Prostate gland (tissue), 2 donors: ENCODE data around the gene STAM2. TPM values are rescaled to one million over a fixed set of nuclear protein-coding genes. Genes with fewer than 3 reads are reported as not detected.
"Not testable (repeated sequence)": the region's sequence is repeated elsewhere in the genome, so short reads cannot be mapped to it uniquely, and the experiment has no call there.

Experiments
- DNase-seq: peaks from one replicate; pipeline ENCODE4 v3.0.0-alpha.2; 2019; ENCODE audit warnings: low spot score
- H3K27ac ChIP-seq, 2 donors: fragments of 200-600 bp; sonication (generic); 2 replicates each; pipeline ENCODE4 v1.5.1; 2017 to 2019
- H3K27me3 ChIP-seq: fragments of 200-600 bp; sonication (generic); replicated peaks from 2 replicates; pipeline ENCODE4 v1.5.1; 2019; ENCODE audit not compliant: insufficient read depth
- H3K36me3 ChIP-seq, 2 donors: fragments of 200-600 bp; sonication (generic); 1 replicate in 1 of 2; 2 replicates in 1 of 2; pipeline versions ENCODE4 v1.5.1 to v1.8.1; 2017 to 2019
- H3K4me1 ChIP-seq: fragments of 200-600 bp; sonication (generic); replicated peaks from 2 replicates; pipeline ENCODE4 v1.5.1; 2019
- H3K4me3 ChIP-seq, 2 donors: fragments of 200-600 bp; sonication (generic); 2 replicates each; pipeline ENCODE4 v1.5.1; 2017 to 2019
- H3K9me3 ChIP-seq: fragments of 200-600 bp; sonication (generic); 2 replicates; pipeline ENCODE4 v1.5.1; 2017
- CTCF ChIP-seq, 4 experiments: fragments of 200-600 bp in 2 of 4; fragments of 450-650 bp in 2 of 4; sonication (generic) in 2 of 4; IDR thresholded peaks; 1 replicate in 3 of 4; 2 replicates in 1 of 4; pipeline ENCODE4 v1.5.1; 2016 to 2019; ENCODE audit warnings: antibody characterized with exemption in 4 of 4, mild to moderate bottlenecking in 2 of 4, moderate library complexity in 2 of 4
- POLR2A ChIP-seq: fragments of 450-650 bp; IDR thresholded peaks from one replicate; pipeline ENCODE4 v1.6.1; 2016; ENCODE audit warnings: antibody characterized with exemption, mild to moderate bottlenecking
- POLR2AphosphoS5 ChIP-seq: sonication (generic); formaldehyde crosslinking; IDR thresholded peaks from one replicate; pipeline ENCODE4 v1.6.1; 2017; ENCODE audit warnings: antibody characterized with exemption
- WGBS: methylation state at CpG from one replicate; pipeline ENCODE4 v1.1.5; 2018; 5-methylcytosine and 5-hydroxymethylcytosine counted together
- intact Hi-C: fragments of 100-400 bp; cut with DNase I; formaldehyde crosslinking; loops from one replicate; pipeline ENCODE4 v1.14.2; 2022
- total RNA-seq, 2 donors: library from RNA; depleted of rRNA; stranded (reverse); fragments of >200 nt; gene quantifications; one replicate each; pipeline ENCODE4 v1.1.0, GENCODE V29; 2016

Gene STAM2
- total RNA-seq, 2 donors from 2014 or later: 28.7 to 39.3 TPM

DNA sequence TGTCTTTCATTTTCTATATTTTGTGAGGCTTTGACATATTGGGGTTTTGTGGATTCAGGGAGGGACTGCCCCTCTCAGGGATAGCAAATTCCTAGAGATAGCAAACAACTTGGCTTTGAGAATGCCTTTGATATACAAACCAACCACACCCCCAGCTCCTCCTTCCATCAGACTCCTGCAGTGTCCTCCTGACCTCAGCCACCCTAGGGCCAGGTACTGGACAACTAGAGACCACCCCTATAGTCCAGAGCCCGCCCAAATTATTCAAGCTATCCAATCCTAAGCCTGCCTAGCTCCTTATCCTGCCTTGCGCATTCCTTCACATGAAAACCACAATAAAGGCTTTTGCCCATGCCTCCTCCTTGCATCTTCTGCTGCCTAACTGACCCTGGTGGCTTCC, 22.9 kb upstream of the STAM2 start:
- Histone ChIP-seq H3K4me1 (no peaks in the 10 kb centered on the region), H3K9me3 (no peaks in the 10 kb centered on the region), H3K36me3 (no peaks in the 10 kb centered on the region), H3K27me3 (no peaks in the 10 kb centered on the region), H3K4me3 (no peak overlapping the region), H3K27ac (no peak overlapping the region)
- TF ChIP-seq POLR2A (no peak), POLR2AphosphoS5 (no peak), CTCF (IDR thresholded peaks at IDR 0.05) (no peak)
- 100% methylated on average over 2 of the region's 2 CpGs for WGBS
- intact Hi-C loops: no loop called here
- no peak for DNase-seq

DNA sequence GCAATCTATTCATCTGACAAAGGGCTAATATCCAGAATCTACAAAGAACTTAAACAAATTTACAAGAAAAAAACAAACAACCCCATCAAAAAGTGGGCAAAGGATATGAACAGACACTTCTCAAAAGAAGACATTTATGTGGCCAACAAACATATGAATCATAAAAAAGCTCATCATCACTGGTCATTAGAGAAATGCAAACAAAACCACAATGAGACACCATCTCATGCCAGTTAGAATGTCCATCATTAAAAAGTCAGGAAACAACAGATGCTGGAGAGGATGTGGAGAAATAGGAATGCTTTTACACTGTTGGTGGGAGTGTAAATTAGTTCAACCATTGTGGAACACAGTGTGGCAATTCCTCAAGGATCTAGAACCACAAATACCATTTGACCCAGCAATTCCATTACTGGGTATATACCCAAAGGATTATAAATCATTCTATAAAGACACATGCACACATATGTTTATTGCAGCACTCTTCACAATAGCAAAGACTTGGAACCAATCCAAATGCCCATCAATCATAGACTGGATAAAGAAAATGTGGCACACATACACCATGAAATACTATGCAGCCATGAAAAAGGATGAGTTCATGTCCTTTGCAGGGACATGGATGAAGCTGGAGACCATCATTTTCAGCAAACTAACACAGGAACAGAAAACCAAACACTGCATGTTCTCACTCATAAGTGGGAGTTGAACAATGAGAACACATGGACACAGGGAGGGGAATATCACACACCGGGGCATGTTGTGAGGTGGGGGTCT, 22.1 kb upstream of the STAM2 start:
- DNase-seq, H3K27ac ChIP-seq, H3K4me1 ChIP-seq, H3K9me3 ChIP-seq, H3K27me3 ChIP-seq, H3K36me3 ChIP-seq, H3K4me3 ChIP-seq, intact Hi-C loops: not testable (repeated sequence)
- 44% methylated on average over 1 of the region's 1 CpG for WGBS

- intact Hi-C loops: loop anchor here (2.0 kb wide), 1 partner anchor 445 kb away; no protein-coding TSS in a partner anchor
- no peaks in the 10 kb centered on the region for H3K36me3 ChIP-seq
- no peaks in the 10 kb centered on the region for H3K27me3 ChIP-seq
- H3K27ac ChIP-seq: no peak overlapping the region
- no peak overlapping the region for H3K4me3 ChIP-seq
- WGBS: 39% methylated on average over 8 of the region's 8 CpGs
- no peaks in the 10 kb centered on the region for H3K9me3 ChIP-seq
- TF ChIP-seq CTCF (IDR thresholded peaks at IDR 0.05) (peak; percentile 31 to 77 (median 62)), POLR2A (no peak), POLR2AphosphoS5 (peak; percentile 27)
- DNase-seq: peak; percentile 32
- H3K4me1 ChIP-seq: no peaks in the 10 kb centered on the region
These were observed 14.3 kb upstream of the STAM2 start for GRCh38 chr2:152189622-152190495.

GRCh38 chr2:152186808-152187207, 11.2 kb upstream of the STAM2 start:
- H3K9me3 ChIP-seq, H3K4me3 ChIP-seq, H3K4me1 ChIP-seq, intact Hi-C loops, H3K27me3 ChIP-seq, H3K27ac ChIP-seq, DNase-seq, H3K36me3 ChIP-seq: not testable (repeated sequence)
- WGBS: 92% methylated on average over 5 of the region's 5 CpGs

DNA sequence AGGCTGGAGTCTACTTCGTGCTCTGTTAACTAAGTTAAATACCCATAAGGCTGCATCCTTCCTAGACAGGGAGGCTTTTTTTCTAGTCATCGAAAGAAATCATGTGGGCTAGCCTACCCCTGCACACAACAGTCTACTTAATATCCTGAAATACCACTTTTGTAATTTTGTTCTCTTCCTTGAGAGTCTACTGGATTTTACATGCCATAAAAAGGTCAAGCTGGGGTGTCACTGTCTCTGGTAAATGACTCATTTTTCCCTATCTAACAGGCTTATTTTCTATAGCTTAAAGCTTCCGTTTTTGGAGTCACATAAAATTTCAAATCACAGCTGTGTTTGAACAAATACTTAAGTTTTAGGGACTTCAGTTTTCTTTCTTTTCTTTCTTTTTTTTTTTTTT, 10.7 kb upstream of the STAM2 start:
- H3K27me3 ChIP-seq: no peaks in the 10 kb centered on the region
- no peaks in the 10 kb centered on the region for H3K9me3 ChIP-seq
- H3K27ac ChIP-seq: no peak overlapping the region
- intact Hi-C loops: no loop called here
- no peaks in the 10 kb centered on the region for H3K36me3 ChIP-seq
- WGBS: 62% methylated on average over 3 of the region's 3 CpGs
- H3K4me3 ChIP-seq: no peak overlapping the region
- TF ChIP-seq CTCF (IDR thresholded peaks at IDR 0.05): no peak
- TF ChIP-seq POLR2A: no peak
- no peak for TF ChIP-seq POLR2AphosphoS5
- DNase-seq: no peak
- no peaks in the 10 kb centered on the region for H3K4me1 ChIP-seq
